ENCODE results near the gene TASOR. TPM values are rescaled to one million over a fixed set of nuclear protein-coding genes. Genes with fewer than 3 reads are reported as not detected.

The TASOR gene
- total and polyA plus RNA-seq, 2 experiments from 2014 or later = 9.3 to 64.0 TPM

GRCh38 chr3:56664823-56665222, 18.2 kb downstream of the TASOR start:
- Histone ChIP-seq H3K4me1 (ENCODE audit: insufficient read depth) (no peaks in the 10 kb centered on the region), H3K36me3 (replicated peaks; ENCODE audit: insufficient read depth, low read depth) (no peaks in the 10 kb centered on the region), H3K9me2 (replicated peaks; ENCODE audit: insufficient read depth) (no peaks in the 10 kb centered on the region), H3K79me2 (peaks cover 17% of the 10 kb centered on the region), H3K27ac (no peak overlapping the region), H3K4me3 (no peak overlapping the region), H3K27me3 (no peaks in the 10 kb centered on the region), H3K4me2 (no peak overlapping the region), H3K9me3 (ENCODE audit: low read depth) (no peaks in the 10 kb centered on the region), H2AFZ (no peak overlapping the region), H4K20me1 (ENCODE audit: insufficient read depth, poor library complexity, severe bottlenecking) (no peaks in the 10 kb centered on the region)
- DNase-seq (ENCODE audit: low spot score) = no peak
- TF ChIP-seq, protein P1, sequence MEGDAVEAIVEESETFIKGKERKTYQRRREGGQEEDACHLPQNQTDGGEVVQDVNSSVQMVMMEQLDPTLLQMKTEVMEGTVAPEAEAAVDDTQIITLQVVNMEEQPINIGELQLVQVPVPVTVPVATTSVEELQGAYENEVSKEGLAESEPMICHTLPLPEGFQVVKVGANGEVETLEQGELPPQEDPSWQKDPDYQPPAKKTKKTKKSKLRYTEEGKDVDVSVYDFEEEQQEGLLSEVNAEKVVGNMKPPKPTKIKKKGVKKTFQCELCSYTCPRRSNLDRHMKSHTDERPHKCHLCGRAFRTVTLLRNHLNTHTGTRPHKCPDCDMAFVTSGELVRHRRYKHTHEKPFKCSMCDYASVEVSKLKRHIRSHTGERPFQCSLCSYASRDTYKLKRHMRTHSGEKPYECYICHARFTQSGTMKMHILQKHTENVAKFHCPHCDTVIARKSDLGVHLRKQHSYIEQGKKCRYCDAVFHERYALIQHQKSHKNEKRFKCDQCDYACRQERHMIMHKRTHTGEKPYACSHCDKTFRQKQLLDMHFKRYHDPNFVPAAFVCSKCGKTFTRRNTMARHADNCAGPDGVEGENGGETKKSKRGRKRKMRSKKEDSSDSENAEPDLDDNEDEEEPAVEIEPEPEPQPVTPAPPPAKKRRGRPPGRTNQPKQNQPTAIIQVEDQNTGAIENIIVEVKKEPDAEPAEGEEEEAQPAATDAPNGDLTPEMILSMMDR (IDR thresholded peaks at IDR 0.05; ENCODE audit: poor library complexity) = no peak
- no peak for TF ChIP-seq EZH2phosphoT487 (IDR thresholded peaks at IDR 0.05; ENCODE audit: low read depth, severe bottlenecking, unreplicated experiment)
- no peak for TF ChIP-seq EZH2 (IDR thresholded peaks at IDR 0.05; ENCODE audit: borderline replicate concordance)
- 100% methylated on average over 2 of the region's 2 CpGs for WGBS (ENCODE audit: low lambda C conversion rate, missing lambda C conversion rate)

GRCh38 chr3:56655709-56656108, 27.4 kb downstream of the TASOR start:
- H2AFZ ChIP-seq = no peak overlapping the region
- TF ChIP-seq, protein P1 (IDR thresholded peaks at IDR 0.05; ENCODE audit: poor library complexity) = no peak
- no peak for TF ChIP-seq EZH2 (IDR thresholded peaks at IDR 0.05; ENCODE audit: borderline replicate concordance)
- TF ChIP-seq EZH2phosphoT487 (IDR thresholded peaks at IDR 0.05; ENCODE audit: low read depth, severe bottlenecking, unreplicated experiment) = no peak
- no peak overlapping the region for H3K27ac ChIP-seq
- H3K36me3 ChIP-seq (replicated peaks; ENCODE audit: insufficient read depth, low read depth) = no peaks in the 10 kb centered on the region
- no peak overlapping the region for H3K4me3 ChIP-seq
- no peaks in the 10 kb centered on the region for H3K4me1 ChIP-seq (ENCODE audit: insufficient read depth)
- no peak overlapping the region for H3K4me2 ChIP-seq
- H4K20me1 ChIP-seq (ENCODE audit: insufficient read depth, poor library complexity, severe bottlenecking) = no peaks in the 10 kb centered on the region
- H3K79me2 ChIP-seq = peaks cover 46% of the 10 kb centered on the region
- no peaks in the 10 kb centered on the region for H3K9me2 ChIP-seq (replicated peaks; ENCODE audit: insufficient read depth)
- no peaks in the 10 kb centered on the region for H3K9me3 ChIP-seq (ENCODE audit: low read depth)
- WGBS (ENCODE audit: low lambda C conversion rate, missing lambda C conversion rate) = 100% methylated on average over 1 of the region's 1 CpG
- H3K27me3 ChIP-seq = no peaks in the 10 kb centered on the region
- no peak for DNase-seq (ENCODE audit: low spot score)

DNA sequence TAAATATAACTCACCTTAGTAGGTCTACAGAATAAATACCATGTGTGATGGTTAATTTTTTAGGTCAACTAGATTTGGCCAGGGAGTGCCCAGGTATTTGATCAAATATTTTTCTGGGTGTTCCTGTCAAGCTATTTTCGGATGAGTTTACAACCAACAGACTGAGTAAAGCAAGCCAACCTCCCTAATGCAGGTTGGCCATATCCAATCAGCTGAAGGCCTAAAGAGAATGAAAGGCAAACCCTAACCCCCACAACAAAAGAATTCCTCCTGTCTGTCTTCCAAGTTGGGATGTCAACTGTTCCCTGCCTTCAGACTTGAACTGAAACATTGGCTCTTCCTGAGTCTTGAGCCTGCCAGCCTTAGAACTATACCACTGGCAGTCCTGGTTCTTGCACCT, 28.6 kb downstream of the TASOR start:
- H3K4me3 ChIP-seq = no peak overlapping the region
- no peak overlapping the region for H2AFZ ChIP-seq
- H3K4me2 ChIP-seq = no peak overlapping the region
- no peaks in the 10 kb centered on the region for H3K9me3 ChIP-seq (ENCODE audit: low read depth)
- no peaks in the 10 kb centered on the region for H3K4me1 ChIP-seq (ENCODE audit: insufficient read depth)
- H3K36me3 ChIP-seq (replicated peaks; ENCODE audit: insufficient read depth, low read depth) = no peaks in the 10 kb centered on the region
- H4K20me1 ChIP-seq (ENCODE audit: insufficient read depth, poor library complexity, severe bottlenecking) = no peaks in the 10 kb centered on the region
- DNase-seq (ENCODE audit: low spot score) = no peak
- H3K27ac ChIP-seq = no peak overlapping the region
- TF ChIP-seq, protein P1 (IDR thresholded peaks at IDR 0.05; ENCODE audit: poor library complexity) = no peak
- TF ChIP-seq EZH2phosphoT487 (IDR thresholded peaks at IDR 0.05; ENCODE audit: low read depth, severe bottlenecking, unreplicated experiment) = no peak
- no peak for TF ChIP-seq EZH2 (IDR thresholded peaks at IDR 0.05; ENCODE audit: borderline replicate concordance)
- H3K9me2 ChIP-seq (replicated peaks; ENCODE audit: insufficient read depth) = no peaks in the 10 kb centered on the region
- peaks cover 55% of the 10 kb centered on the region for H3K79me2 ChIP-seq
- 100% methylated on average over 1 of the region's 1 CpG for WGBS (ENCODE audit: low lambda C conversion rate, missing lambda C conversion rate)
- H3K27me3 ChIP-seq = no peaks in the 10 kb centered on the region

DNA sequence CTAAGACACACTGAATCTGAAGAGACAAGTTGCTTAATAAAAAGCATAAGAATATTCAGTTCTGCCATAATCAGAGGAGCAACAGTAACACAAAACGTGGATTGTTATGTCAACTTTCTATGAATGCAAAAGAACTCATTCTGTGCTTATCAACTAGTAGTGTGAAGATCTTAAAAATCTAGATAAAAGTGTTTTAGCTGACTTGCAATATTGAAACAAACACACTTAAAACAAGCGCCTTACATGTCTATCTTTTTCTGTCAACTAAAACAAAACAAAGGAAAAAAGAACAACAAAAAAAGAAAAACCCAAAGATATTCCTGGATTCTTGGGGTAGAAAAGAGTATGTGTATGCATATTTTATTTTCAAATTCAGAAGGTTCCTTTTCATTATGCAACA, 37.7 kb downstream of the TASOR start:
- H3K27me3 ChIP-seq = no peaks in the 10 kb centered on the region
- no peaks in the 10 kb centered on the region for H3K9me3 ChIP-seq (ENCODE audit: low read depth)
- H3K4me2 ChIP-seq = no peak overlapping the region
- H3K79me2 ChIP-seq = peaks cover 30% of the 10 kb centered on the region
- TF ChIP-seq EZH2 (IDR thresholded peaks at IDR 0.05; ENCODE audit: borderline replicate concordance) (no peak), EZH2phosphoT487 (IDR thresholded peaks at IDR 0.05; ENCODE audit: low read depth, severe bottlenecking, unreplicated experiment) (no peak)
- TF ChIP-seq, protein P1 (IDR thresholded peaks at IDR 0.05; ENCODE audit: poor library complexity) = no peak
- H3K4me3 ChIP-seq = no peak overlapping the region
- DNase-seq (ENCODE audit: low spot score) = no peak
- H4K20me1 ChIP-seq (ENCODE audit: insufficient read depth, poor library complexity, severe bottlenecking) = peaks cover 4% of the 10 kb centered on the region
- no peaks in the 10 kb centered on the region for H3K9me2 ChIP-seq (replicated peaks; ENCODE audit: insufficient read depth)
- H3K4me1 ChIP-seq (ENCODE audit: insufficient read depth) = no peaks in the 10 kb centered on the region
- H3K36me3 ChIP-seq (replicated peaks; ENCODE audit: insufficient read depth, low read depth) = peaks cover 7% of the 10 kb centered on the region
- H3K27ac ChIP-seq = no peak overlapping the region
- H2AFZ ChIP-seq = no peak overlapping the region
- 94% methylated on average over 2 of the region's 2 CpGs for WGBS (ENCODE audit: low lambda C conversion rate, missing lambda C conversion rate)

Data from hepatocyte (in vitro differentiated cells).